ENCODE measurements around the gene NT5C3B.

Gene NT5C3B

DNA sequence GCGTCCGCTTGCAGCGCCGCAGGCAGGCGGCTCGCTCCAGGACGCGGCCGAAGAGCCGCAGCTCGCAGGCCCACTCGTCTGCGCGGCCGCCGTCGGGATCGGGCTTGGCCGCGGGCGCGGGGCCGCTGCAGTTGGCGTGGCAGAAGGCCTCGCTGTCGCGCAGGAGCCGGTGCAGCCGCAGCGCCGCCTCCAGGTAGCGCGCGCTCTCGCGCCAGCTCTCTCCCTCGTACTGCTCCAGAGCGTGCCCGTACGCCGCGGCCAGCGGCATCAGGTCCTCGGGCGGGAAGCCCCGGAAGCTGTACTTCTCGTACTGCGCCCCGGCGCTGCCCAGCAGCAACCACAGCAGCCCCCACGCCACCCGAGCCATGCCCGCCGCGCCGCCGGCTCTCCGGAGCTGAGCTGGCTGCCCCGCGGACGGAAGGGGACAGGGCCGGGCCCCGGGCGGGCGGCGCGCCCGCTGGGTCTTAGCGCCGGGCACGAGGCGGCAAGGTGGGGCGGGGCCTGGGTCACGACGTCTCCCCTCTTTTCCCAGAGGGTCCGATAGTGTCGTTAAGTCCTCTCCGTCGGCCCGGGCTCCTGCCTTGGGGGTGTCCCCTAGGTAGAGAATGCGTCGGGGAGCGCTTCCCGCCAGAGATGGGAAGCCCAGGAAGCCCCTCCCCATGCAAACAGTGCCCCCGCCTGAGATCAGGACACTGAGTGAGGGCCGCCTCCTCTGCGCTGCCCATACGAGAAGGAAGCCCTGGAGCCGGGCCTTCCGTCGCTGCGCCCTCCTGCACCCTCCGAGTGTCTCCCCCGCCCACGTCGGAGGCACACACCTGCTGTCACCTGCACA, 24.3 kb downstream of the NT5C3B start, which contains the start of gene P3H4:
Gene P3H4, minus strand, starts transcription at position 401 of the 832 bp plus-strand sequence. Its CDS starts 34 bp downstream, at position 367.
- Mint-ChIP-seq H3K4me1 (ENCODE audit: low read depth) (peaks cover 23% of the 10 kb centered on the region), H3K4me3 (peak within 1 kb of the TSS; percentile 76), H3K27ac (peak within 1 kb of the TSS; percentile 41), H3K36me3 (ENCODE audit: low read depth) (no peaks in the 10 kb centered on the region), H3K27me3 (peaks cover 70% of the 10 kb centered on the region), H3K9me3 (no peaks in the 10 kb centered on the region)
- intact Hi-C loops (cut with micrococcal nuclease): no loop called here

DNA sequence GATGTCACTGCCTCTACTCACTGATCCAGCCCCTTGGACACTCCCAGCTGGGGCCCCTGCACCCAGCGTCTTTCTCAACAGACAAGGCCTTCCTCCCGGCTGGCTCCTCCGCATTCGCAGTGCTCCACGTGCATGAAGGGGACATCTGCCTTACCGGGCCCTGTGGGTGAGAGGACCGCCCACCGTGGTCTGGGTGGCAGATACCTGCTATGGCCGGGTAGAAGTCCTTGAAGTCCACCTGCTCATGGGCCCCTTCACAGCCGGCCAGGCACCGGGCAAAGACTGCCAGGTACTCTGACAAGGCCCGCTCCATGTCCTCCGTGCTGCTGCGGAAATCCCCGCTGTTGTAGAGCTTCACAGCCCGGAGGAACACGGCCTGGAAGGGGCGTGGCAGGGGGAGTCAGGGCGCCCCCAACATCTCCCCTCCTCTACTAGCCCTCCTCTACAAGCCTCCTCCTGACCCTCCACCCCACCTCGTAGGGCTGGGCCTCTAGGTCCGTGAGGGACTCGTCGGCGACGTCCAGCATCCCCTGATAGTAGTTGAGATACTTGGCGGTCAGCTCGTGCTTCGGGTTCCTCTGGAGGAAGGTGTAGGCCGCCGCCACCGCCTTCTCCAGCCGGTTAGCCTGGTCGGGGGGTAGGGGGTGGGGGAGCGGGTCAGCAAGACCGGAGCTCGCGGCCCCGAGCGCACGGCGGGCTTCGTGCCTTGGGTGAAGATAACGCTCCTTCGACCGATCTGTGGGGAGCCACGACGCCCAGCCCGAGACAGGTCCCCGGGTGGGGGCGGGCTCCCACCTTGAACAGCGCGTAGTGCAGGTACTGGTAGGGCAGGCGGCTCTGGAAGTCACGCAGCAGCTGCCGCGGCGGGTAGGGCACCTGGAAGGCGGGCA, 25.1 kb downstream of the NT5C3B start:
- Mint-ChIP-seq H3K4me1 (ENCODE audit: low read depth) (peaks cover 23% of the 10 kb centered on the region), H3K27me3 (peaks cover 76% of the 10 kb centered on the region), H3K36me3 (ENCODE audit: low read depth) (no peaks in the 10 kb centered on the region), H3K27ac (peak overlapping the region; percentile 41), H3K4me3 (peak overlapping the region; percentile 76), H3K9me3 (no peaks in the 10 kb centered on the region)
- intact Hi-C loops (cut with micrococcal nuclease): no loop called here

DNA sequence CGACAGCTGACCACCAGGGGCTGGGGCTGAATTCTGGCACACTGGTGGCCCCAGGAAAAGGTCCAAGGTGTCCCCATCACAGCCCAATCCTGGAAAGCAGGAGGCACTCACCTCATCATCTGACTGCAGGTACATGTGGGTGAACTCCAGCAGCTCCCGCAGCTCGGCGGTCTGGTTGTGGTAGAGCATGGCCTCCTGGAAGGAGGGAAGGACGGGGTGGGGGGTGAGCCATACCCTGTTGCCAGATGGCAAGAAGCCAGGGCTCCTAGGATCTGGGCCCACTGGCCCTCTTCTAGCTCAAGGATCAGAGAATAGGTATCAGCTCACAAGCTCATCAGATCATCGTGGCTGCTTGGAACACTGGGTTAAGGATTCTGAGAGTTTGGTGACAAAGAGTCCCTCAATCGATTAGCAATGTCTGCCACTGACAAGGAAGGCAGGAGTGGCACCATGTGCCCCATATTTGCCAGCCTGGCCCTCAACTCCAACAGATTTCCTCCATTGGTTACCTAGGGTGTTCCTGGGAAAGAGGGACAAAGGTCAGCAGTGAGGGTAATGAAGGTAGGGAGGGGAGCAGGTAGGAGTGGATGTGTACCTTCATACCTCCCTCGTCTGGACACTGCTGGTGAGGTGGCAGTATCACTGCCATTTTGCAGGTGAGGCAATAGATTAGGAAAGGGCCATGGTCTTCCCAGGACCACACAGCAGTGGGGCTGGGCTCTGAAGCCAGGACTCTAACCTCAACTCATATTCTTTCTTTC, 29.2 kb downstream of the NT5C3B start:
- peaks cover 29% of the 10 kb centered on the region for H3K4me1 Mint-ChIP-seq (ENCODE audit: low read depth)
- intact Hi-C loops (cut with micrococcal nuclease): no loop called here
- no peak overlapping the region for H3K27ac Mint-ChIP-seq

DNA sequence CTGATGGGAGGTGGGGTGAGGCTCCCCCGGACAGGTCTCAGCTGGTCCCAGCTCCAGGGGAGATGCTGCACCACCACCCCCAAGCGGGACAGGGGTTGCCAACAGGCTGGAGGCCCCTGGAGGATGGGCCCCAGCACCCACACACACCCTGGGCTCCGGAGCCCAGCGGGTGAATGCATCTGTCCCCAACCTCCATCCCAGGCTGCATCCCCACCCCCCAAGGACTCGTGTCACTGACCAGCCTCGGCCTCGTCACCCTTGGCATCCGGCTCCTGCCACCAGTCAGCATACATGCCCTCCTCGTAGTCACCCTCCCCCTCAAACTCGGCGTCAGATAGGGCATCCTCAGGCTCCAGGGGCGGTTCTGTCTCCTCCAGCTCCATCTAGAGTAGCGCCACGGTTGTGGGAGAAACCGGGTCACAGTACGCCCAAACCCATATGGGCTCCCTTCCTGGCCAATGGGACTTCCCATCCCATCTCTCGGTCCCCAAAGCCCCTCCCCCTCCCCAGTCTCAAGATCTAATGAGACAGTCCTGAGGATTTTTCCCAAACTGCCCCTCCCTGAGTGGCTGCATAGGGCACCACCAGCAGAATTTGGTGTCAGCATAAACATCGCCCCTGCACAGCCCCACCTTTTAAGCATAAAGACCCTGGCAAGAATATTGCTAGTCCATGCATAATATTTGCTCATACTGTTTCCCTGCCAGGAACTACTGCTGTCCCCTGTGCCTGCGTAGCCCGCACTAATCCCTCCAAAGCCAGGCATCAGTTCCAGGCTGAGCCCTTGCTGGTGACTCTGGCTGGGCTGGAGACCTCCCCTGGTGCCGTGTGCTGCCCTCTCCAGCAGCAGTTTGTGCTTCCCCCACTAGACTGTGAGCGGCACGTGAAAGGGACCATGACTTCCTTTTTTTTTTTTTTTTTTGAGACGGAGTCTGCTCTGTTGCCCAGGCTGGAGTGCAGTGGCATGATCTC, 32.7 kb downstream of the NT5C3B start:
- Mint-ChIP-seq H3K36me3 (ENCODE audit: low read depth) (no peaks in the 10 kb centered on the region), H3K4me3 (no peak overlapping the region), H3K4me1 (ENCODE audit: low read depth) (peaks cover 29% of the 10 kb centered on the region), H3K9me3 (no peaks in the 10 kb centered on the region), H3K27me3 (peaks cover 28% of the 10 kb centered on the region), H3K27ac (peak overlapping the region; percentile 11)
- intact Hi-C loops (cut with micrococcal nuclease): no loop called here

More for the DNA sequence above, 29.2 kb downstream of the NT5C3B start:
- Mint-ChIP-seq H3K27me3 (peaks cover 53% of the 10 kb centered on the region), H3K9me3 (no peaks in the 10 kb centered on the region), H3K36me3 (ENCODE audit: low read depth) (no peaks in the 10 kb centered on the region), H3K4me3 (no peak overlapping the region)

DNA sequence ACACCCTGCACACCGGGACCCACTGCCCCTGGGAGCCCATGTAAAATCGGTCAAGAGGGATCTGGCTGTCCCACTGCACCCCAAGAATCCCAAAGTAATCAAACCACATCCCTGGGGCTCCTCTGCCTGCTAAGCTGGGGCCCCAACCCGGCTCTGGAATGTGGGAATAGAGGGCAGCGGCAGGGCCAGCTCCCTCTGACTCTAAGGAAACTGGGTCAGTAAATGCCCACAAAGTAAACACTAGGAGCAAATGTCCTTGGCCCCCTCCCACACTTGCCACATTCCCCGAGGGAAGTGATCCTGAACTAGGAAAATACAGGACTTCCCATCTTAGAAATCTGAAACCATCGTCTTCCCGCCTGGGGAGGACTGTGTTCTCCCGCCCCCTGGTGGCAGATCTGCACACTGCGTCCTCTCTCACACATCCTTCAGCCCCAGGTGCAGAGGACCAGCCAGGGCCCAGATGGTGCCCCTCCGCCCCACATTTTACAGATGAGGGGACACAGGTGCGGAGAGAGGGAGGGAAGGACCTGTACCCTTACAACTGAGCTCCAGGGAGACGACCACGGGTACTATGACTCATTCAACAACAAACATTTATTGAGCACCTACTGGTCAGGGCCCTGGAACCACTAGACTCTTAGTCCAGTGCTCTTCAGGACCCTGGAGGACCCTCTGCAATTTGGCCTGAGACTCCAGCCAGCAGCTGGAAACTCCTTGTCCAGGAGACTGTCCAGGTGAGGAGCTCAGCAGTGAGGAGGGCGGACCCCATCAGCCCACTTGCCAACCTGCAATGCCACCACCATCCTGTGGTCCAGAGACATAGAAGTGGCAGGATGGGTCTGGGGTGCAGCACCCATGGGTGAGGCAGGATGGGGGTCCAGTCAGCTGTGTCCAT, 34.4 kb downstream of the NT5C3B start:
- intact Hi-C loops (cut with micrococcal nuclease): loop anchor here (1.0 kb wide), 1 partner anchor 63 kb away; no protein-coding TSS in a partner anchor
- no peak overlapping the region for H3K4me3 Mint-ChIP-seq
- peaks cover 17% of the 10 kb centered on the region for H3K27me3 Mint-ChIP-seq
- no peaks in the 10 kb centered on the region for H3K9me3 Mint-ChIP-seq
- peaks cover 32% of the 10 kb centered on the region for H3K4me1 Mint-ChIP-seq (ENCODE audit: low read depth)
- H3K27ac Mint-ChIP-seq: no peak overlapping the region
- no peaks in the 10 kb centered on the region for H3K36me3 Mint-ChIP-seq (ENCODE audit: low read depth)

DNA sequence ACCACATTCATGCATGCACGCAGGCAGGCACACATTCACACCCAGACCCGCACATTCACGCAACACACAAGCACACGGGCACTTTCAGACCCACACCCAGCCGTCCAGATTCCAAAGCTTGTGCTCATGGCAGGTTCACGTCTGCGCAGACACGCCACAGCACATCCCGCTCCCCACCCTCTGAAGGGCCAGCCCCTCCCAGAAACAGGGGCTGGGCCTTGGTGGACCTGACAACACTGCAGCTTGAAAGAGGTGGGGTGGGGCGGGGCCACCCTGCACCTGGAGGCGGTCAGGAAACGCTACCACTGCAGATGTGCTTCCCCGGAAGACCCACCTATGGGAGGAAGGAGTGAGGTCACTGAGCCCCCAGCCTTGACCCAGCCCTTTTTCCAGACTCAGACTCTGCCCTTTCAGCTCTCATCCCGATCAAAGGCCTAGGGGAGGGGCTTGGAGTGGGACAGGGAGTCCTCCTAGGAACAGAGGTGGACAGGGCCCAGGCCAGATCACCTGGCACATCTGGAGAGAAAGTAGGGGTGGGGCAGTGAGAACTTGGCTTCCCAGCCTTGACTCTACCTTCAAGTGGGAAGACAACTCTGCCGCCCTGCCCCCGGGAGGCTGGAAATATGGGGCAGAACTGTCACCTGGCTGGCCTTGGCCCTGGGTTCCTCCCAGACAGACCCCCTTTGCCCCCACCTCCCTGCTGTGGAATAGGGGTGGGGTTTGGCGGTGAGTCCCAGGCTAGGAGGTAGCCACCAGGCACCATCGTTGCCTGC, 35.2 kb downstream of the NT5C3B start:
- H3K36me3 Mint-ChIP-seq (ENCODE audit: low read depth): no peaks in the 10 kb centered on the region
- H3K4me1 Mint-ChIP-seq (ENCODE audit: low read depth): peaks cover 39% of the 10 kb centered on the region
- intact Hi-C loops (cut with micrococcal nuclease): loop anchor here (1.0 kb wide), 1 partner anchor 62 kb away; no protein-coding TSS in a partner anchor
- no peaks in the 10 kb centered on the region for H3K9me3 Mint-ChIP-seq
- H3K27ac Mint-ChIP-seq: no peak overlapping the region
- H3K4me3 Mint-ChIP-seq: no peak overlapping the region
- peaks cover 13% of the 10 kb centered on the region for H3K27me3 Mint-ChIP-seq

DNA sequence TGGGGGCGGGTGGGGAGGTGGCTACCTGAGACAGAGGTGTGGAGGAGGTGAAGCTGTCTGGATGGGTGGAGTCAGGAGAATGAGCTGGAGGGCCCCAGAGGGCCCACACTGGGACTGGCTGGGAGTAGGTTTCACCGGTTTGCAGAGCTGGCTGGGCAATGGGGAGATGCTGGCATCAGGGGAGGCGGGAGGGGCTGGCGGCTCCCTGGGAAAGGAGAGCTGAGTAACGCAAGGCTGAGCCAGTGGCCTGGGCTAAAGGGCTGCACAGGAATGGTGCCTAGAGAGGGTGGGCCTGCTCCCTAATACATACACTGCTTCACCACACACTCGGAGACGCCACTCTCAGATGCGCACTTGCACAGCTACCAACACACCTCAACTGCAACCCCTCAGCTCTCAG, 36.7 kb downstream of the NT5C3B start:
- peaks cover 38% of the 10 kb centered on the region for H3K4me1 Mint-ChIP-seq (ENCODE audit: low read depth)
- H3K9me3 Mint-ChIP-seq: no peaks in the 10 kb centered on the region
- no peak overlapping the region for H3K27ac Mint-ChIP-seq
- intact Hi-C loops (cut with micrococcal nuclease): no loop called here
- H3K27me3 Mint-ChIP-seq: peaks cover 13% of the 10 kb centered on the region
- H3K4me3 Mint-ChIP-seq: no peak overlapping the region
- H3K36me3 Mint-ChIP-seq (ENCODE audit: low read depth): no peaks in the 10 kb centered on the region

DNA sequence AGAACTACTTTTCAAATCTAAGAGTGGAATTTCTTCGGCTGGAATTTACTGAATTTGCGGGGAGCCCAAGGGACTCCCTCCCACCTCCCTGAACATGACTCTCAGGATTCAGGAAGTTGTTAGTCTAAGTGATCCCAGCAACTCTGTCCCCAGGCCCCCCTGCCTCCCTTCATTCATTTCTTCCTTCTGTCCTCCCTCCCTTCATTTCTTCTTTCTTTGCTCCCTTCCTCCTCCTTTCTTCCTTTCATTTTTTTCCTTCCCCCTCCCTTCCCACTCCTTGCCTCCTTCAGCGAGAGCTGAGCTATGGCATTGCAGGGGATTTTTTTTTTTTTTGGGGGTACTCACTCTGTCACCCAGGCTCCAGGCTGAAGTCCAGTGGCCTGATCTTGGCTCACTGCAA, 38.7 kb downstream of the NT5C3B start:
- peaks cover 13% of the 10 kb centered on the region for H3K27me3 Mint-ChIP-seq
- H3K4me1 Mint-ChIP-seq (ENCODE audit: low read depth): peaks cover 41% of the 10 kb centered on the region
- H3K27ac Mint-ChIP-seq: no peak overlapping the region
- H3K9me3 Mint-ChIP-seq: no peaks in the 10 kb centered on the region
- no peak overlapping the region for H3K4me3 Mint-ChIP-seq
- H3K36me3 Mint-ChIP-seq (ENCODE audit: low read depth): no peaks in the 10 kb centered on the region
- intact Hi-C loops (cut with micrococcal nuclease): no loop called here

DNA sequence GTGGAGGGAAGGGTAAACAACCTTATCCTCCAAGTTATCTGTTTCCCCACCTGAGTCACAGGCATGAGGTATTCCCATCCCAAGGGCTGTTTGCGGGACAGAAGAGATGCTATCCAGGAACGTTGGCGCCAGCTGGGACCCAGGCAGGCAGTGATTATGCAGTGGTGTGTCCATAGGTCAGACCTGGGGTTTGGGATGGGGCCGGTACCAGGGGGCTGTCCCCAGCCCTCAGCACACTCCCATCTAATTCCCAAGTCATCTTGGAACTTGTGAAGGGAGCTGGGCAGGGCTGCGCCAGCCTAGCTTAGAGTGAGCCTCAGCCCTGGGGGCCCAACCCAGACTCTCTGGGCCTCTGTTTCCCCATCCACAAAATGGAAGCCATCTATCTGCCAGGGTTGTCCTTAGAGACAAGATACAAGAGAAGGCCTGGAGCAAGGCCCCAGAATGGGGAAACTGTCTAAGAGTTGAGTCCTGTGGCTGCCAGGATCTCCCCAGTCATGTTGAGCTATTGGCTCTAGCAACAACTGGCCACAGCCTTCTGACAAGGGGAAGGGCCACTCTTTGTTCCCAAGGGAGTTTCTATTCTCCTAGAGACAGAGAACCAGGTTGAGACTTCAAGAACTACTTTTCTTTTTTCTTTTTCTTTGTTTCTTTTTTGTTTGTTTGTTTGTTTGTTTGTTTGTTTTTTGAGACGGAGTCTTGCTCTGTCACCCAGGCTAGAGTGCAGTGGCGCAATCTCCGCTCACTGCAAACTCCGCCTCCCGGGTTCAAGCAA, 39.7 kb downstream of the NT5C3B start:
- no peaks in the 10 kb centered on the region for H3K9me3 Mint-ChIP-seq
- H3K36me3 Mint-ChIP-seq (ENCODE audit: low read depth): no peaks in the 10 kb centered on the region
- peaks cover 43% of the 10 kb centered on the region for H3K4me1 Mint-ChIP-seq (ENCODE audit: low read depth)
- H3K27me3 Mint-ChIP-seq: peaks cover 13% of the 10 kb centered on the region
- intact Hi-C loops (cut with micrococcal nuclease): no loop called here
- H3K4me3 Mint-ChIP-seq: no peak overlapping the region
- H3K27ac Mint-ChIP-seq: peak overlapping the region; percentile 50

DNA sequence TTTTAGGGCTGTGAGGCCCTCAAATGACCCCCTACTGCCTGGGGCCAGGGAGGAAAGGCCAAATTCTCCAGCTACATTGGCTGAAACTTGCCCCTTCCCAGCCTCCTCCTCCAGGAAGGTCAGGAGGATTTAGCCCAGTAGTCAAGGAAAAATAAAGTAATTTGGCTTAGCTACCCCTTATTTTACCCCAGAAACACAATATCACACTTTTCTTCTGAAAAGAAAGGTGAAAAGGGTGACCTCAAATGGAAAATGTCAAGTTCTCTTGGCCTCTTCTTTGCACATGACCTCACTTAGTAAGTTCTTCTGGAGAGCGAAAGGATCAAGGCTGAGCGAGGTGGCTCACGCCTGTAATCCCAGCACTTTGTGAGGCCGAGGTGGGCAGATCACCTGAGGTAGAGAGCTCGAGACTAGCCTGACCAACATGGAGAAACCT, 41.5 kb downstream of the NT5C3B start:
- no peak overlapping the region for H3K27ac Mint-ChIP-seq
- H3K4me3 Mint-ChIP-seq: no peak overlapping the region

More for the DNA sequence above, 41.5 kb downstream of the NT5C3B start:
- peaks cover 13% of the 10 kb centered on the region for H3K27me3 Mint-ChIP-seq
- H3K4me1 Mint-ChIP-seq (ENCODE audit: low read depth): peaks cover 50% of the 10 kb centered on the region
- H3K9me3 Mint-ChIP-seq: no peaks in the 10 kb centered on the region
- no peaks in the 10 kb centered on the region for H3K36me3 Mint-ChIP-seq (ENCODE audit: low read depth)
- intact Hi-C loops (cut with micrococcal nuclease): no loop called here
